SK-N-SH (cell line): ENCODE data around the gene C20orf204. TPM values are rescaled to one million over a fixed set of nuclear protein-coding genes. Genes with fewer than 3 reads are reported as not detected.

Experiments
- CTCF ChIA-PET: fragments of 300-600, 350-600 bp; formaldehyde crosslinking; extraction: SDS; loops from one replicate; lab custom pipeline; 2021; lab: Yijun Ruan, JAX
- POLR2A ChIA-PET: fragments of 350-600 bp; sonication (Branson Sonifier 250); formaldehyde crosslinking; extraction: SDS; loops from one replicate; lab custom pipeline; 2020; ENCODE audit warnings: antibody characterized with exemption, inconsistent platforms; lab: Yijun Ruan, JAX
- DNase-seq: peaks from one replicate; pipeline ENCODE4 v3.0.0; 2012
- H2AFZ ChIP-seq: fragments of 200-600 bp; sonication (generic); 2 replicates; pipeline ENCODE4 v1.8.1; 2016; ENCODE audit warnings: antibody characterized with exemption, mild to moderate bottlenecking, low read depth
- H3F3A ChIP-seq: fragments of 200-600 bp; sonication (generic); replicated peaks from 2 replicates; pipeline ENCODE3; 2016; ENCODE audit warnings: antibody characterized with exemption, mild to moderate bottlenecking; ENCODE audit not compliant: insufficient read depth
- H3K27ac ChIP-seq, 2 experiments: fragments of 200-500 bp in 1 of 2; fragments of 200-600 bp in 1 of 2; sonication (Bioruptor generic) in 1 of 2; sonication (generic), shearing (Covaris generic) in 1 of 2; 2 replicates each; pipeline versions ENCODE4 v1.5.1 to v1.6.1; 2014 to 2016; ENCODE audit warnings: low read depth in 2 of 2, inconsistent platforms in 1 of 2, low read length in 1 of 2, mild to moderate bottlenecking in 1 of 2, mixed read lengths in 1 of 2
- H3K27me3 ChIP-seq: fragments of 200-600 bp; sonication (generic), shearing (Covaris generic); 2 replicates; pipeline ENCODE4 v1.6.1; 2016; ENCODE audit warnings: mixed run types; ENCODE audit not compliant: insufficient read depth
- H3K36me3 ChIP-seq, 2 experiments: fragments of 200-500 bp in 1 of 2; fragments of 200-600 bp in 1 of 2; sonication (Bioruptor generic) in 1 of 2; sonication (generic) in 1 of 2; replicated peaks in 1 of 2; 2 replicates each; pipeline versions ENCODE3 to v1.5.1; 2014 to 2016; ENCODE audit warnings: low read length in 1 of 2, mild to moderate bottlenecking in 1 of 2; ENCODE audit not compliant: insufficient read depth in 2 of 2, control insufficient read depth in 1 of 2
- H3K4me1 ChIP-seq, 2 experiments: fragments of 200-500 bp in 1 of 2; fragments of 200-600 bp in 1 of 2; sonication (Bioruptor generic) in 1 of 2; sonication (generic), shearing (Covaris generic) in 1 of 2; 2 replicates each; pipeline versions ENCODE4 v1.5.1 to v1.6.1; 2014 to 2016; ENCODE audit warnings: low read depth in 1 of 2, low read length in 1 of 2, mixed run types in 1 of 2; ENCODE audit not compliant: insufficient read depth in 2 of 2, control insufficient read depth in 1 of 2
- H3K4me2 ChIP-seq: fragments of 200-600 bp; sonication (generic), shearing (Covaris generic); 2 replicates; pipeline ENCODE4 v1.6.1; 2017; ENCODE audit warnings: mixed run types
- H3K4me3 ChIP-seq, 2 experiments: fragments of 200-500 bp in 1 of 2; fragments of 200-600 bp in 1 of 2; sonication (Bioruptor generic) in 1 of 2; sonication (generic), shearing (Covaris generic) in 1 of 2; 2 replicates each; pipeline versions ENCODE4 v1.5.1 to v1.8.1; 2014 to 2016; ENCODE audit warnings: low read depth in 2 of 2, inconsistent platforms in 1 of 2, low read length in 1 of 2, mild to moderate bottlenecking in 1 of 2, mixed read lengths in 1 of 2, moderate library complexity in 1 of 2
- H3K79me2 ChIP-seq: fragments of 200-600 bp; sonication (generic); 2 replicates; pipeline ENCODE4 v1.8.1; 2017; ENCODE audit warnings: mild to moderate bottlenecking; ENCODE audit not compliant: insufficient read depth
- H3K9ac ChIP-seq: fragments of 200-600 bp; sonication (generic); 2 replicates; pipeline ENCODE4 v1.6.1; 2017; ENCODE audit warnings: mixed run types
- H3K9me2 ChIP-seq: fragments of 200-600 bp; sonication (generic); 2 replicates; pipeline ENCODE4 v1.6.1; 2017; ENCODE audit warnings: mixed run types
- H3K9me3 ChIP-seq: fragments of 200-600 bp; sonication (generic); 2 replicates; pipeline ENCODE4 v1.6.1; 2017; ENCODE audit warnings: mixed run types, mild to moderate bottlenecking, moderate library complexity
- H4K20me1 ChIP-seq: fragments of 200-600 bp; sonication (generic); 2 replicates; pipeline ENCODE4 v1.6.1; 2017; ENCODE audit warnings: mild to moderate bottlenecking, mixed run types; ENCODE audit not compliant: insufficient read depth
- CHD2 ChIP-seq: fragments of 150-350 bp; IDR thresholded peaks from 2 replicates; pipeline ENCODE4 v1.6.1; 2018; ENCODE audit warnings: low read length; ENCODE audit not compliant: partially characterized antibody
- ELF1 ChIP-seq: IDR thresholded peaks from 2 replicates; pipeline ENCODE4 v1.4.0; 2012
- EP300 ChIP-seq, 2 experiments: IDR thresholded peaks; 2 replicates each; pipeline versions ENCODE4 v1.4.0 to v1.6.1; 2012; ENCODE audit warnings: borderline replicate concordance in 1 of 2, low read depth in 1 of 2, low read length in 1 of 2
- GABPA ChIP-seq: IDR thresholded peaks from 2 replicates; pipeline ENCODE4 v1.4.0; 2012; ENCODE audit warnings: low read depth, mild to moderate bottlenecking
- GATA2 ChIP-seq: sonication (generic); formaldehyde crosslinking; IDR thresholded peaks from 2 replicates; pipeline ENCODE4 v1.5.0; 2020; ENCODE audit warnings: mild to moderate bottlenecking, missing genetic modification reagents
- IRF3 ChIP-seq: fragments of 150-350 bp; IDR thresholded peaks from 2 replicates; pipeline ENCODE4 v1.6.1; 2016; ENCODE audit warnings: mild to moderate bottlenecking, low read depth, low read length
- JUND ChIP-seq: IDR thresholded peaks from 2 replicates; pipeline ENCODE4 v1.4.0; 2012
- NFIC ChIP-seq: IDR thresholded peaks from 2 replicates; pipeline ENCODE4 v1.4.0; 2012; ENCODE audit warnings: borderline replicate concordance
- PBX3 ChIP-seq: IDR thresholded peaks from 2 replicates; pipeline ENCODE4; 2012
- RAD21 ChIP-seq: IDR thresholded peaks from 2 replicates; pipeline ENCODE4 v1.6.1; 2012; ENCODE audit warnings: mild to moderate bottlenecking, low read length
- RXRA ChIP-seq: IDR thresholded peaks from 2 replicates; pipeline ENCODE4 v1.4.0; 2012; ENCODE audit warnings: low read depth, mild to moderate bottlenecking, borderline replicate concordance
- SIN3A ChIP-seq: IDR thresholded peaks from 2 replicates; pipeline ENCODE4 v1.6.1; 2012; ENCODE audit warnings: low read depth, mild to moderate bottlenecking, low read length, moderate library complexity, borderline replicate concordance
- SMC3 ChIP-seq: IDR thresholded peaks from 2 replicates; pipeline ENCODE4 v1.6.1; 2012; ENCODE audit warnings: low read depth, low read length, improper control_type of control experiment
- TAF1 ChIP-seq: IDR thresholded peaks from 2 replicates; pipeline ENCODE4 v1.6.1; 2012; ENCODE audit warnings: low read depth, mild to moderate bottlenecking, low read length, moderate library complexity, borderline replicate concordance
- TCF12 ChIP-seq: IDR thresholded peaks from 2 replicates; pipeline ENCODE4 v1.4.0; 2012
- TEAD4 ChIP-seq: IDR thresholded peaks from 2 replicates; pipeline ENCODE4 v1.4.0; 2012; ENCODE audit warnings: mild to moderate bottlenecking, borderline replicate concordance; ENCODE audit not compliant: insufficient read depth
- USF1 ChIP-seq: IDR thresholded peaks from 2 replicates; pipeline ENCODE4 v1.4.0; 2012; ENCODE audit warnings: low read depth, borderline replicate concordance
- YY1 ChIP-seq: IDR thresholded peaks from 2 replicates; pipeline ENCODE4 v1.4.0; 2012; ENCODE audit warnings: low read depth, mild to moderate bottlenecking
- WGBS: methylation state at CpG from one replicate; pipeline ENCODE4 v1.1.6; 2017; ENCODE audit warnings: low lambda C conversion rate; 5-methylcytosine and 5-hydroxymethylcytosine counted together
- polyA plus RNA-seq, 3 experiments: library from polyadenylated mRNA; depleted of rRNA; stranded (reverse); fragments of >200 nt; gene quantifications; 2 replicates each; pipeline ENCODE4 v1.2.3, GENCODE V29; 2012

The C20orf204 gene
- polyA plus RNA-seq, 1 of the 3 experiments (the other 2 are of a cell fraction) = 0.21 TPM

GRCh38 chr20:64072498-64073063 lies 36.6 kb downstream of the C20orf204 start:
- Histone ChIP-seq H3K9ac (no peak overlapping the region), H3K27ac (no peak overlapping the region), H3K4me1 (peaks cover 0 to 4% of the 10 kb centered on the region in 2 experiments; a peak in 1 of 4 replicates), H3K9me2 (no peaks in the 10 kb centered on the region), H3K4me2 (no peak overlapping the region), H3K4me3 (no peak overlapping the region), H3K79me2 (no peaks in the 10 kb centered on the region), H3K27me3 (no peaks in the 10 kb centered on the region), H4K20me1 (no peaks in the 10 kb centered on the region), H3K36me3 (peaks cover 0 to 17% of the 10 kb centered on the region in 2 experiments), H3K9me3 (no peaks in the 10 kb centered on the region), H3F3A (no peaks in the 10 kb centered on the region), H2AFZ (no peak overlapping the region)
- ChIA-PET POLR2A (no interaction called here), CTCF (interaction anchor here (0.8 to 2.9 kb wide), 3 partner anchors 10 to 48 kb away, joined by 4 to 10 read pairs (median 4); partner anchors contain the start of gene TCEA2)
- TF ChIP-seq SIN3A = no peak
- no peak for TF ChIP-seq CHD2
- TF ChIP-seq IRF3 = no peak
- no peak for TF ChIP-seq GABPA
- TF ChIP-seq GATA2 (CRISPR knock-in tag) = no peak
- TF ChIP-seq TEAD4 = no peak
- TF ChIP-seq PBX3 = no peak
- TF ChIP-seq EP300 (IDR thresholded peaks at IDR 0.05; ENCODE audit: borderline replicate concordance in 1 of 2, low read depth in 1 of 2, low read length in 1 of 2) = no peak
- TF ChIP-seq SMC3 = no peak
- no peak for TF ChIP-seq TCF12
- TF ChIP-seq ELF1 = no peak
- TF ChIP-seq JUND = no peak
- no peak for TF ChIP-seq RXRA
- TF ChIP-seq RAD21 = no peak
- no peak for TF ChIP-seq YY1
- no peak for TF ChIP-seq TAF1
- TF ChIP-seq USF1 = no peak
- no peak for TF ChIP-seq NFIC
- WGBS = 85% methylated on average over 5 of the region's 14 CpGs
- DNase-seq = no peak
